HS-27A (cell line): ENCODE results near the gene SSUH2.
"Not testable (repeated sequence)": the region's sequence is repeated elsewhere in the genome, so short reads cannot be mapped to it uniquely, and the experiment has no call there.

Experiments used
- DNase-seq: peaks from one replicate; pipeline ENCODE4 v3.0.0-alpha.2; 2012; ENCODE audit warnings: low read depth, missing footprints

The SSUH2 gene, protein sequence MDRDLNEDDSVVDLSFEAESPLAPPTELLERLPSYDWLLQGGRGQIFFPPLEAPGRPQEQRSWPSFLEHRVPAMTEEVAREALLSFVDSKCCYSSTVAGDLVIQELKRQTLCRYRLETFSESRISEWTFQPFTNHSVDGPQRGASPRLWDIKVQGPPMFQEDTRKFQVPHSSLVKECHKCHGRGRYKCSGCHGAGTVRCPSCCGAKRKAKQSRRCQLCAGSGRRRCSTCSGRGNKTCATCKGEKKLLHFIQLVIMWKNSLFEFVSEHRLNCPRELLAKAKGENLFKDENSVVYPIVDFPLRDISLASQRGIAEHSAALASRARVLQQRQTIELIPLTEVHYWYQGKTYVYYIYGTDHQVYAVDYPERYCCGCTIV

DNA sequence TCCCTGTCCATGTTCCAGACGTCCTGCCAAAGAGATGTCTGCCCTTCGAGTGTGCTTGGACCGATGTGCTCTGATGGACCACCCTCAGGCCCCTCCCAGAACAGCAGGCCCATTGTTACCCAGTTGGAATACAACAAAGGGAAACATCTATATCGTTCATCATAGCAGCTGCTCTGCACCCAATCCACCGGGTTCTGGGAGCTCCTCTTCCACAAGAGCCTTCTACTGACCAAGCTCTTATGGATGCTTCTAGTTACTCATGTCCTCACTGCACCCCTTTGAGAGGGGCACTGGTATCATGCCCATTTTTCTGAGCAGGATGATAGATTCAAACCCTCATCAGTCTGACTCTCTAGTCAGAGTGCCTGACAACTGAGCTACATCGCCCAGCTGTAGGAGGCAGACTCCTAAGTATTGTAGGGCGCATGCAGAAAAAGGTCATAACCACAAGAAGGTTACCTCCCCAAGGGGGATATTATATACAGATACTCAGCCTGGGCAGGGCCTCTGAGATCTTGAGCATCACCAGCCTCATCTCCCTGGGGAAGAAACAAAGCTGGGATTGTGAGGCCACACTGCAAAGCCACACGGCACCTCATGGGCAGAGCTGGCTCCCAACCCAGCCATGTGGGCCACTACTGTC is at the start of gene SSUH2:
Gene SSUH2 (minus strand): TSS at position 51 of the 643 bp plus-strand sequence. CDS start 40 bp downstream, at position 11.
- DNase-seq: no peak

DNA sequence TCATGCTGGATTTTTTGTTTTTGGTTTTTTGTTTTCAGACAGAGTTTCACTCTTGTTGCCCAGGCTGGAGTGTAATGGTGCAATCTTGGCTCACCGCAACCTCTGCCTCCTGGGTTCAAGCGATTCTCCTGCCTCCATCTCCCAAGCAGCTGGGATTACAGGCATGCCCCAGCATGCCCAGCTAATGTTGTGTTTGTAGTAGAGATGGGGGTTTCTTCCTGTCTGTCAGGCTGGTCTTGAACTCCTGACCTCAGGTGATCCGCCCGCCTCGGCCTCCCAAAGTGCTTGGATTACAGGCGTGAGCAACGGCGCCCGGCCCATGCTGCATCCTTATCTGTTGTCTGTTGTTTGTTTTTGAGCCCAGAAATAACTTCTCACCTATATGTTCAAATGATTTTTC is 46.7 kb upstream of the SSUH2 start:
- not testable (repeated sequence) for DNase-seq

DNA sequence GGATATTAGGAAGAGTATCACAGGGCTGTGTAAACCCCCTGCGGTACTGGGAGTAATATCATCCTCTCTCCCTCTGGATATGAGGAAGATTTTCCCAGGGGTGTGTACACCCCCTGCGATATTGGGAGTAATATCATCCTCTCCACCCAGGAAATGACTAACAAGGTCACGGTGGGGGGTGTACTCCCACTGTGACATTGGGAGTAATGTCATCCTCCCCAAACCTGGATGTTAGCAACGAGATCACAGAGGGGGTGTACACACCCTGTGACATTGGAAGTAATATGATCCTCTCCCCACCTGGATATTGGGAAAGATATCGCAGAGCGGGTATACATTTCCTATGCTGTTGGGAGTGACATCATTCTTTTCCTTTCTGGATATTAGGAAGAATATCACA is 40.4 kb upstream of the SSUH2 start:
- DNase-seq: not testable (repeated sequence)

DNA sequence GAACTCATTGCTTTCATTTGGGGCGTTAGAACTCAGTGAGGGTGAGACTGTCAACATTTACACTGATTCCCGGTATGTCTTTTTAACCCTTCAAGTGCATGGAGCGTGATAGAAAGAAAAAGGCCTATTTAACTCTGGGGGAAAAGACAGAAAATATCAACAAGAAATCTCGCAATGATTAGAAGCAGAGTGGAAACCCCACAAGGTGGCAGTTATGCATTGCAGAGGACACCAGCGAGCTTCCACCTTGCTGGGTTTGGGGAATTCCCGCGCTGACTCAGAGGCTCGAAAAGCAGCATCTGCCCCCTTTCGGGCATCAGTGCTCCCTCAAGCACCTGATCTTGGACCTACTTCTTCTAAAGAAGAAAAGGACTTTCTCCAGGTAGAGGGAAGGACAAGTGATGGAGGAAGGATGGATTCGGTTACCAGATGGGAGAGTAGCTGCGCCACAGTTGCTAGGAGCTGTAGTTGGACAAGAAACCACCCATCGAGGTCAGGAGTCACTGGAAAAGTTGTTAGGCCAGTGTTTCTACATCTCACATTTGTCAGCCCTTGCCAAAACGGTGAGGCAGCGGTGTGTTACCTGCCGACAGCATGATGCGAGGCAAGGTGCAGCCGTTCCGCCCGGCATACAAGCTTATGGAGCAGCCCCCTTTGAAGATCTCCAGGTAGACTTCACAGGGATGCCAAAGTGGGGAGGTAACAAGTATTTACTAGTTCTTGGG is 38.4 kb upstream of the SSUH2 start:
- DNase-seq: not testable (repeated sequence)

DNA sequence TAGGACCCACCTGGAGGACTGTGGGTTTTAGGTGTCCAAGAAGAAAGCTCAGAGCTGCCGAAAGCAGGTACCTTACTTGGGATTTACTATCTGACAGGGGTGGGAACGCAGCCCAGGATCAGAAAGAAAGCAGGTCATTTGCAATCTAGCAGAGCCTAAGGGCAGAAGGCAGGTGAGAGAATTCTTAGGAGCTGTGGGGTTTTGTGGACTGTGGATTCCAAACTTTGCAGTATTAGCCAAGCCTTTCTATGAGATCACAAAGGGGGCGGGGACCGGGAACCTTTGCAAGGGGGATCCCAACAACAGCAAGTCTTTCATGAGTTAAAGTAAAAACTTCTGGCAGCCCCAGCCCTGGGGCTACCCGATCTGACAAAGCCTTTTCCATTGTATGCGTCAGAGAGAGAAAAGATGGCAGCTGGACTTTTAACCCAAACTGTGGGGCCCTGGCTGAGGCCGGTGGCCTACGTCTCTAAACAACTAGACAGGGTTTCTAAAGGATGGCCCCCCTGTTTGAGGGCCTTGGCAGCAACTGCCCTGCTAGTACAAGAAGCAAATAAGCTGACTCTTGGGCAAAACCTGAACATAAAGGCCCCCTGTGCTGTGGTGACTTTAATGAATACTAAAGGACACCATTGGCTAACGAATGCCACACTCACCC is 37.4 kb upstream of the SSUH2 start:
- DNase-seq: not testable (repeated sequence)

DNA sequence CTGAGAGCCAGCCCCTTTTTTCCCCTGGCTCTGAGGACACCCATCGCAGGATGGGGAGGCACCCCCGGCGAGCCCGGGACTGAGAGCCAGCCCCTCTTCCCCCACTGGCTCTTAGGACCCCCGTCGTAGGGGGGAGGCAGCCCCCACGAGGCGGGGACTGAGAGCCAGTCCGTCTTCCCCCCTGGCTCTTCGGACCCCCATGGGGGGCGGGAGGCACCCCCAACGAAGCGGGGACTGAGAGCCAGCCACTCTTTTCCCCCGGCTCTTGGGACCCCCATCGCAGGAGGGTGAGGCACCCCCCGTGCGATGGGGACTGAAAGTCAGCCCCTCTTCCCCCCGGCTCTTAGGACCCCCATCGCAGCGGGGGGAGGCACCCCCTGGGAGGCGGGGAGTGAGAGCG is 36.8 kb upstream of the SSUH2 start:
- DNase-seq: no peak

DNA sequence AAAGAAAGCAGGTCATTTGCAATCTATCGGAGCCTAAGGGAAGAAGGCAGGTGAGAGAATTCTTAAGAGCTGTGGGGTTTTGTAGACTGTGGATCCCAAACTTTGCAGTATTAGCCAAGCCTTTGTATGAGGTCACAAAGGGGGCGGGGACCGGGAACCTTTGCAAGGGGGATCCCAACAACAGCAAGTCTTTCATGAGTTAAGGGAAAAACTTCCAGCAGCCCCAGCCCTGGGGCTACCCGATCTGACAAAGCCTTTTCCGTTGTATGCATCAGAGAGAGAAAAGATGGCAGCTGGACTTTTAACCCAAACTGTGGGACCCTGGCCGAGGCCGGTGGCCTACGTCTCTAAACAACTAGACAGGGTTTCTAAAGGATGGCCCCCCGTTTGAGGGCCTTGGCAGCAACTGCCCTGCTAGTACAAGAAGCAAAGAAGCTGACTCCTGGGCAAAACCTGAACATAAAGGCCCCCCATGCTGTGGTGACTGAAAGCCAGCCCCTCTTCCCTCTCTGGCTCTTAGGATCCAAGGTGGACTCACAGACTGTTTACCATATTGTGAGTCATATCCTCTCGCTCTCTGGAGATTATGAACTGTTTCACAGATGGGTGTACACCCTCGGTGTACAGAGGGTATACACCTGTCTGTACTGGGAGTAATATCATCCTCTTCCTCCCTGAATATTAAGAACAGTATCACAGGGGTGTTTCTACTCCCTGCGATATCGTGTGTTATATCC is 35.4 kb upstream of the SSUH2 start:
- DNase-seq: peak; percentile 26

DNA sequence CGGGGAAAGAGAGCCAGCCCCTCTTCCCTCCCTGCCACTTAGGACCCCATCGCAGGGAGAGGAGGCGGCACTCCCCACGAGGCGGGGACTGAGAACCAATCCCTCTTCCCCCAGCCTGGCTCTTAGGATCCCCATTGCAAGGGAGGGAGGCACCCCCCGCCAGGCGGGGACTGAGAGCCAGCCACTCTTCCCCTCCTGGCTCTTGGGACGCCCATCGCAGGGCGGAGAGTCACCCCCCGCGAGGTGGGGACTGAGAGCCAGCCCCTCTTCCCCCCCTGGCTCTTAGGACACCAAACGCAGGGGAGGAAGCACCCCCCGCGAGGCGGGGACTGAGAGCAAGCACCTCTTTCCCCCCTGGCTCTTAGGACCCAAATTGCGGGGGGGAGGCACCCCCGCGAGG is 34.2 kb upstream of the SSUH2 start:
- no peak for DNase-seq

DNA sequence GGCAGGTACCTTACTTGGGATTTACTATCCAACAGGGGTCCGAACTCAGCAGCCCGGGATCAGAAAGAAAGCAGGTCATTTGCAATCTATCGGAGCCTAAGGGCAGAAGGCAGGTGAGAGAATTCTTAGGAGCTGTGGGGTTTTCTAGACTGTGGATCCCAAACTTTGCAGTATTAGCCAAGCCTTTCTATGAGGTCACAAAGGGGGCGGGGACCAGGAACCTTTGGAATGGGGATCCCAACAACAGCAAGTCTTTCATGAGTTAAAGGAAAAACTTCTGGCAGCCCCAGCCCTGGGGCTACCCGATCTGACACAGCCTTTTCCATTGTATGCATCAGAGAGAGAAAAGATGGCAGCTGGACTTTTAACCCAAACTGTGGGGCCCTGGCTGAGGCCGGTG is 32.7 kb upstream of the SSUH2 start:
- DNase-seq: not testable (repeated sequence)

DNA sequence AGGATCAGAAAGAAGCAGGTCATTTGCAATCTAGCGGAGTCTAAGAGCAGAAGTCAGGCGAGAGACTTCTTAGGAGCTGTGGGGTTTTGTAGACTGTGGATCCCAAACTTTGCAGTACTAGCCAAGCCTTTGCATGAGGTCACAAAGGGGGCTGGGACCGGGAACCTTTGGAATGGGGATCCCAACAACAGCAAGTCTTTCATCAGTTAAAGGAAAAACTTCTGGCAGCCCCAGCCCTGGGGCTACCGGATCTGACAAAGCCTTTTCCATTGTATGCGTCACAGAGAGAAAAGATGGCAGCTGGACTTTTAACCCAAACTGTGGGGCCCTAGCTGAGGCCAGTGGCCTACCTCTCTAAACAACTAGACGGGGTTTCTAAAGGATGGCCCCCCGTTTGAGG is 31.0 kb upstream of the SSUH2 start:
- DNase-seq: not testable (repeated sequence)

DNA sequence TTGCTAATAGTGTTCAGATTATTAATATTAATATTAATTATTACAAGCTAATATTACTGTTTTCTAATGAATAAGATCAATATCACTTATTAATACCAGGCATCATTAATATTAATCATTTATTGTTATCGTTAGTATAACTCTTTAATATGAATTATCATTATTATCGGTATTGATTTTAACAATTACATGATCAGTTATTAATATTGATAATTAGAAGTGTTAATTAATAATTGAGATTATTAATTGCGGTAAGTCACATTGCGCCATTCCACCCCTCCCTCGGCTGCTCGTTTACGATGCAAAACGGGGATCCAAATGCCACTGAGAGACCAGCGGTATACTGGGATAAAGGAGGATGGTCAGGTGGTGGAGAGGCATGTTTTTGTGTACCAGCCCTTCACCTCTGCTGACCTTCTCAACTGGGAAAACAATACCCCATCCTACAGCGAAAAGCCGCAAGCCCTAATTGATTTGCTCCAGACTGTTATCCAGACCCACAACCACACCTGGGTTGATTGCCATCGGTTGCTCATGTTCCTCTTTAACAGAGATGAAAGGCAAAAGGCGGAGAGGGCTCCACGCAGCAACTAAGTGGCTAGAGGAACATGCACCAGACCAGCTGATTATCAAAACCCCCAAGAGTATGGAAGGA is 28.6 kb upstream of the SSUH2 start:
- DNase-seq: no peak

DNA sequence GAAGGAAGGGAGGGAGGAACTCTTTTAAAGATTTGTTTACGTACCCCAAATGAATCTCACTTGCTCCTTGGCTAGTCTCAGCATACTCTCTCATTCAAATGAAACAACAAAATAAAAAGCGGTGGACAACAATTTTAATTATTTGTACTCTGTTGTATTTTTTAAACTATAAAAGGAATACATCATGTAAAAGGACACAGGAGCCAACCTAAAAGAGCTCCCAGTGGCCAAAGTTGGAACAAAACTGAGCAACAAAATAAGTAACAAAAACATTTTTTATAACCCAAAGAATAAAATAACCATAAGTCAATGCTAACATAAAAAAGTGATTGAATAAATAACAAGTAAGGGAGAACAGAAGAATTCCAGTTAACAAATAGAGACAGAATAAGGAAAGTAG is 24.4 kb upstream of the SSUH2 start:
- no peak for DNase-seq

DNA sequence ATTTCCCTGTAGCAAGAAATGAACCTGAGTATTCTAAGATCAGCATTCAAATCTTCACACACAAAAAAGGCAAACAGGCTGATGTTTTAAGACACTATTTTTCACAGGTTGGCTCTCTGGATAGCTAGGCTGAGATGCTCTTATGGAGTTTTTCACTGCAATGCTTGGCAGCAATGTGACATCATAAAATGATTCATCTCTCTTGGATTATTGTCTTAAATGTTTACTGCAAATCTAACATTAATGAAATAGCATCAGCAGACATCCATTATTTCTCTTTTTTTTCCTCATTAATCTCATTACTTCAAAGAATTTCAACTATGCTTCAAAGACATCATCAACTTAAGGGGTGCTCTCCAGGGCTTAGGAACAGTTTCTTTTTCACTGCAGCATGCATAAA is 23.6 kb upstream of the SSUH2 start:
- DNase-seq: no peak

DNA sequence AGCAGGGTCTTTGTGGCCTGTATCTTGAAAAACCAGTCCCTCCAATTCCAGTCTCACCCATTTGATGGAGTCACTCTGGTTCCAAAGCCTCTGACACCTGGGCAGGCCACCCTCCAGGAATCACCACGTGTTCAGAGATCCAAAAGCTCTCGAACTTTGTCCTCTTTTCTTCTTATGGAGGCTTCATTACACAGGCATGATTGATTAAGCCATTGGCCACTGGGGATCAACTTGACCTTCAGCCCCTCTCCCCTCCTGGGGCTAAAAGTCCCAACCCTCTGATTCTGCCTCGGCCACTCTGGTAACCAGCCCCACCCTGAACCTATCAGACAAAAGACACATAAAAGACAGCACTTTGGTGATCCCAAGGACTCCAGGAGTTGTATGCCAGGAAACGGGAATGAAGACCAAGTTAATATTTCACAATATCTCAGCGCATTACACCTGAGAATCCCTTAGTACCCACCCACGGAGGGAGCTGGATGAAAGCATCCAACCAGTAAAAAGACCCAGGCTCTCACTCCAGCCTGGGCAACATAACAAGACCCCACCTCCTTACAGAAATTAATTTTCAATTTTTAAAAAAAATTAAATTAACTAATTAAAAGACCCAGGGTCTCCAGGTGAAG is 23.0 kb upstream of the SSUH2 start:
- no peak for DNase-seq

DNA sequence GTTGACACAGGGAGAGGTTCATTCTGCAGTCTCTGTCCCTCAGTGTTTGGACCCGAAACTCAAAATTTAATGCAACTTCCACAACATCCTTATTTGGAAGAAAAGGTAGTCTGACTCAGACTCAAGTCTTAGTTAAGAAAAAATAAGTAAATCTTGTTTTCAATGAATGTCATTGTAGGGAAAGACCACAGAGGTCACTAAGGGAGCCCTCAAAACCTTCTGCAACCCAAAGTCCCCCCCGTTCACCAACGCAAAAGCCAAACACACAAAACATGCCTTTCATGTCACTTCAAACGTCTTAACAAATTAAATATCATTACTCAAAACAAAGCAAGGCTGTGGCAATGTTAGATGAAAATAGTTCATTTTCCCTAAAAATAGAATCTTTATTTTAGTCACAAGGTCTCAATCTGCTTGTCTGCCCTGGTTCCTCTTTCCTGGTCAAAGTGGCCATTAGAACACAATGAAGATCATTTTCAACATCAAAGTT is 20.9 kb upstream of the SSUH2 start:
- DNase-seq: no peak

DNA sequence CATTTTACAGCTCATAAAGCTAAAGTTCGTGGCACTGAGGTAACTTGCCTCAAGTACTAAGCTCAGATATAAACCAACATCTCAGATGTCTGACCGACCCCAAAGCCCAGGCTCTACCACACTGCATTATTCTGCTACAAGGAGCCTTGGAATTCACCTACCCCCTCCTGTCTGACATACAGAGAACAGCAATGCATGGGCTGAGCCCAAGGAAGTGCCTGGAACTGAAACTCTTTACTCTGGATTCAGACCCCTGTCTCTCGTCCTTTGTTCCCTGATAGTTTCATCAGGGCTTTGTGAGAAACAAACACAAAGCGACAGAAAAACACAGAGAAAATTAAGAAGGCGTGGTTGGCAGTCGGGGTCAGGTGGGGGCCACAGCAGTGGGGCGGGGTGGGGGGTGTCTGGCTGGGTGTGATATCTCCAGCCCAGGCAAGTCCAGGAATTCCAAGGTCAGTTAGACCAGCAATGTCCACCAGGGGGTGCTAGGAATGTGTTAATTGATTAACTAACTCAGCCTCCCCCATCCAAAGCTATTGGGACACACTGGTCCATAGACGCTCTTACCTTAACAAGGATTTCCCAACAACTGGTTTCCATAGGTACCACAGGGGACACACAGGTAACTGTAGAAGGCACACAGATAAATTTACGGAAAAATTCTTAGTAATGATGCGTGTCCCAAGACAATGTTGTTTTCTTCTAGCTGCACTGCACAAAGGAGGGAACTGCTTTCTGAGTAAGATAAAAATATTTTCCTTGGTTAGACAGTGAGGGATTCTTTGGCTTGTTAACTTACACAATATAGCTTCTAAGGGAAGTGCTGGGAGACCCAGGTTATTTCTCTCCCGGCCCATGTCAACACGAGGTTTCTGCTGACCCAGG is 18.8 kb upstream of the SSUH2 start:
- peak; percentile 73 for DNase-seq

DNA sequence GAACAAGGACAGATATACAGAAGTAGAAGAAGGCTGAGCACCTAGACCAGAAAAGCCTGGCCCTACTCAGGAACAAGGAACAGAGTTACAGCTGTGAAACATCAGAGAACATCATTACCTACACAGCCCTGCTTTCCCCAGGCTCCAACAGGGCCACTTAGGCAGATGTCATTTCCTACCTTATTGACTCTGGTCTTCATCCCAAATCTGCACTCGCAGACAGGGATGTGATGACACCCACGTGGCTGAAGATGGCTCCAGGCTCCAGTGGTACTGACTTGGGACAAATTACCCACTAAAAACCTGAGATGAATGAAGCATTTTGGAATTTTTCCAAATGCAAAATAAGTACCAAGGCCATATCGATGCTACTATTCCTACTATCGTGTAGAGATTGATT is 18.0 kb upstream of the SSUH2 start:
- no peak for DNase-seq

DNA sequence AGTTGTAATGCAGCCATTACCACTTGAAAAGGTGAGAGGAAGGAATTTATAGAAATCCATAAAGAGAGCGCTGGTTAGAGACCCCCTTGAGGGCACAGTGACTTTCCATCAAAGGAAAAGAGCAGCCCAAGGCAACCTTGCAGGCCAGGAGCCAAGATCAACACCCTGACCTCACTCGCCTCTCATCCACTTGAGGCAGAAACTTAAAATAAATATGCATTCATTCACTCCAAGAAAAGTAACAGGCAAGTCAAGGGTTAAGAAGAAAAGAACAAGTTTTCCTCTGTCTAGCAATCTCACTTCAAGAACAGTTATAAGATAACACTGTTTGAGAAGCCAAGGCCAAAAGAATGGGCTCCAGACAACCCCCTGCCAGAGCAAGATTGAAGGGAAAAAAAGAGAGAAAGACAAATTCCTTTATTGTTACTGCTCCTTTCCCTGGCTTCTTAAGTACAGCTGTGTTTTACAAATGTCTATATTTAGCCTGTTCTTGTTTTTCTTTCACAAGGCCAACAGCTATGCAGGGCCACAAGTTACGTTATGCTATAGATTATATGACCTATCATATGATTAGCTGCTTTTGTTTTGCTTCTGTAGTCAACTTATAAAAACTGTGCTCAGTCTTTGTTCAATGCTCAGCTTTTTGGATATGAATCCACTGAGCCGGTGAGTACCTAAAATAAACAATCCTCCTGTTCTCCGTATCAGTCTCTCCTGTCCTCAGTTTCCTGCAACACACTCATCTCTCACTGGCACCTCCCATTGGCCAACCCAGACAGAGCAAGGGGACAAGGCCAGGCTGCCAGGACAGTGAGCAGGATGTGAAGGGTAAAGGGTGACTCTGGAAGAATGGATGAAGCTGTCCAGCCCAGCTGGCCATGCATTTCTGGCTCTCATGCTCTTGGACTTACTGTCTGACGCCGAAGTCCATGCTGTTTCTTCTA is 15.8 kb upstream of the SSUH2 start:
- peak; percentile 24 for DNase-seq
